Tibial nerve (tissue), 4 donors: ENCODE data around the gene PRRG2. TPM values are rescaled to one million over a fixed set of nuclear protein-coding genes. Genes with fewer than 3 reads are reported as not detected.

Source experiments
- DNase-seq, 2 donors: peaks; one replicate each; pipeline ENCODE4 v3.0.0-alpha.2; 2019; ENCODE audit warnings: low spot score in 2 of 2
- H3K27ac ChIP-seq, 4 donors: fragments of 200-600 bp; sonication (generic) in 3 of 4; one replicate each; pipeline ENCODE4 v1.5.1; 2017 to 2019; ENCODE audit warnings: mild to moderate bottlenecking in 1 of 4
- H3K27me3 ChIP-seq, 2 donors: fragments of 200-600 bp; sonication (generic) in 1 of 2; one replicate each; pipeline versions ENCODE4 v1.5.1 to v1.6.0; 2017 to 2019
- H3K36me3 ChIP-seq, 3 donors: fragments of 200-600 bp; sonication (generic); one replicate each; pipeline ENCODE4 v1.5.1; 2018 to 2019
- H3K4me1 ChIP-seq, 4 donors: fragments of 200-600 bp; sonication (generic) in 3 of 4; one replicate each; pipeline ENCODE4 v1.5.1; 2017 to 2019
- H3K4me3 ChIP-seq, 4 donors: fragments of 200-600 bp; sonication (generic) in 3 of 4; one replicate each; pipeline ENCODE4 v1.5.1; 2017 to 2019; ENCODE audit warnings: mild to moderate bottlenecking in 1 of 4, moderate library complexity in 1 of 4
- H3K9me3 ChIP-seq, 4 donors: fragments of 200-600 bp; sonication (generic) in 3 of 4; one replicate each; pipeline ENCODE4 v1.5.1; 2017 to 2019
- CTCF ChIP-seq, 5 experiments: fragments of 200-600 bp in 3 of 5; fragments of 450-650 bp in 2 of 5; sonication (generic) in 3 of 5; IDR thresholded peaks; one replicate each; pipeline ENCODE4 v1.5.1; 2016 to 2019; ENCODE audit warnings: antibody characterized with exemption in 5 of 5, mild to moderate bottlenecking in 3 of 5, moderate library complexity in 2 of 5
- EP300 ChIP-seq, 2 donors: sonication (generic); formaldehyde crosslinking; IDR thresholded peaks; one replicate each; pipeline ENCODE4 v1.6.1; 2017; ENCODE audit warnings: antibody characterized with exemption in 2 of 2, mild to moderate bottlenecking in 1 of 2
- POLR2A ChIP-seq, 2 donors: fragments of 450-650 bp; IDR thresholded peaks; one replicate each; pipeline ENCODE4 v1.6.1; 2017; ENCODE audit warnings: antibody characterized with exemption in 2 of 2, mild to moderate bottlenecking in 2 of 2, moderate library complexity in 2 of 2
- WGBS, 2 donors: methylation state at CpG; one replicate each; pipeline ENCODE4 v1.1.5; 2018; 5-methylcytosine and 5-hydroxymethylcytosine counted together
- total RNA-seq, 4 donors: library from RNA; depleted of rRNA; stranded (reverse); fragments of >200 nt; gene quantifications; one replicate each; pipeline ENCODE4 v1.1.0, GENCODE V29; 2016

Gene PRRG2
- total RNA-seq, 4 donors from 2014 or later = 0.42 to 0.78 (median 0.44) TPM; not detected in 1

GRCh38 chr19:49609499-49610092, 28.5 kb downstream of the PRRG2 start:
- DNase-seq = no peak
- no peak for TF ChIP-seq CTCF (IDR thresholded peaks at IDR 0.05)
- TF ChIP-seq EP300 (IDR thresholded peaks at IDR 0.05) = no peak
- no peak for TF ChIP-seq POLR2A (IDR thresholded peaks at IDR 0.05)
- H3K36me3 ChIP-seq = peaks cover 0 to 75% (median 8%) of the 10 kb centered on the region in 3 donors
- 95 to 97% methylated on average over 12 of the region's 12 CpGs for WGBS, 2 donors
- no peaks in the 10 kb centered on the region for H3K9me3 ChIP-seq
- no peak overlapping the region for H3K4me3 ChIP-seq
- peaks cover 0 to 28% (median 7%) of the 10 kb centered on the region in 4 donors for H3K4me1 ChIP-seq
- H3K27ac ChIP-seq = no peak overlapping the region
- H3K27me3 ChIP-seq = no peaks in the 10 kb centered on the region

DNA sequence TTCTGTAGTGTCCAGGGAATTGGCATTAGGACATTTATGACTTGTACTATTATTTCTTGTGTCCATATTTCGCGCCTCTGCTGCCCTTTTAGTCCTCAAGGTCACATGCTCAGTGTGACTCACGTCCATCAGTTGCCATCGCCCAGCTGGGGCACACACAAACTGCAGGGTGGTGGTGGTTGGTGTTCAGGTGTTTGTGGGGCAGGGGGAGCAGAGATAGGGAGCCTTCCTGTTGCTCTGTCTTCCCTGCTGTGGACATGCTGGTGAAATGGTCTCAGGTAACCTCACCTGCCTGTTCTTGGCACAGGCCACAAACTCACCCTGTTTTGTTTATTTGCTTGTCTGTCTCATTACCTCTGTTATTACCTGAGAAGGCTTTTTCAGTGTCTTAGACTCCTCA, 32.3 kb downstream of the PRRG2 start:
- Histone ChIP-seq H3K27me3 (no peaks in the 10 kb centered on the region), H3K9me3 (no peaks in the 10 kb centered on the region), H3K4me3 (no peak overlapping the region), H3K36me3 (peaks cover 0 to 74% (median 23%) of the 10 kb centered on the region in 3 donors), H3K4me1 (peaks cover 0 to 31% (median 7%) of the 10 kb centered on the region in 4 donors), H3K27ac (peak overlapping the region in 2 of 4 donors; percentile 7 to 67)
- WGBS, 2 donors = 41 to 55% methylated on average over 4 of the region's 4 CpGs
- no peak for TF ChIP-seq POLR2A (IDR thresholded peaks at IDR 0.05)
- no peak for TF ChIP-seq EP300 (IDR thresholded peaks at IDR 0.05)
- TF ChIP-seq CTCF (IDR thresholded peaks at IDR 0.05) = no peak
- no peak for DNase-seq

DNA sequence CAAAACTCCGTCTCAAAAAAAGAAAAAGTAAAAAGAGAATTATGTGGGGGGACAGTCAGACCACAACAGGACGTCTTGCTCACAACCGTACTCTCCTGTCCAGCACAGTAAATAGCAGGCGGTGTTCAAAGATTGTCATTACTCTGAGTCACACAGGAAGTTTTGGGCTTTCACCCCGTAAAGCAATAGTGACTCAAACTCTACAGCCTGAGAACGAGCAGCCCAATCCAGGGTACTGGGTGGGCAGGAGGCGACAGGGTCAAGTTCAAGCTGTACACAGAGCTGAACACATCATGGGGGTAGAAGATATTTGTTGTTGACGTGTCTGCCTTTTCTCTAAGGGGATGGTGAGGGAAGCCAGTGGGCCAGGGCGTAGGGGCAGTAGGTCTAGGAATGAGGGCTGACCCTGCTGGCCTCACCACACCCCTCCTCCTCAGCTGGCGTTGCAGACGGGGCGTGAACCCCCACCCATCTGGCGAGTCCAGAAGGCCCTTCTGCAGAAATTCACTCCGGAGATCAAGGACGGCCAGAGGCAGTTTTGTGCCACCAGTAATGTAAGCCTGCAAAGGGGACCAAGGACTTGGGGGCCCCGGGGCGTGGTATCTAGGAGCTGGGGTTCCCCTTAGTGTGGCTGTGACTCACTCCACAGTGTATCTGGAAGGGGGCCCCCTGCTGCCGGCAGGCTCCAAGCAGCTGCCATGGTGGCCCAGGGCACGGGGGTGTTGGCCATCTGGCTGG, 33.1 kb downstream of the PRRG2 start:
- Histone ChIP-seq H3K9me3 (no peaks in the 10 kb centered on the region), H3K36me3 (peaks cover 0 to 73% (median 29%) of the 10 kb centered on the region in 3 donors), H3K4me3 (no peak overlapping the region), H3K27me3 (no peaks in the 10 kb centered on the region), H3K27ac (peak overlapping the region in 2 of 4 donors; percentile 7 to 67), H3K4me1 (peaks cover 0 to 31% (median 7%) of the 10 kb centered on the region in 4 donors)
- no peak for TF ChIP-seq CTCF (IDR thresholded peaks at IDR 0.05)
- no peak for TF ChIP-seq EP300 (IDR thresholded peaks at IDR 0.05)
- no peak for TF ChIP-seq POLR2A (IDR thresholded peaks at IDR 0.05)
- 56 to 57% methylated on average over 19 of the region's 19 CpGs for WGBS, 2 donors
- no peak for DNase-seq

- Histone ChIP-seq H3K27me3 (no peaks in the 10 kb centered on the region), H3K9me3 (no peaks in the 10 kb centered on the region), H3K4me3 (no peak overlapping the region), H3K27ac (no peak overlapping the region), H3K36me3 (peaks cover 0 to 72% (median 37%) of the 10 kb centered on the region in 3 donors), H3K4me1 (peaks cover 0 to 31% (median 7%) of the 10 kb centered on the region in 4 donors)
- DNase-seq = no peak
- no peak for TF ChIP-seq POLR2A (IDR thresholded peaks at IDR 0.05)
- TF ChIP-seq EP300 (IDR thresholded peaks at IDR 0.05) = no peak
- 93 to 94% methylated on average over 23 of the region's 23 CpGs for WGBS, 2 donors
These were observed 34.7 kb downstream of the PRRG2 start for GRCh38 chr19:49615861-49616260.

DNA sequence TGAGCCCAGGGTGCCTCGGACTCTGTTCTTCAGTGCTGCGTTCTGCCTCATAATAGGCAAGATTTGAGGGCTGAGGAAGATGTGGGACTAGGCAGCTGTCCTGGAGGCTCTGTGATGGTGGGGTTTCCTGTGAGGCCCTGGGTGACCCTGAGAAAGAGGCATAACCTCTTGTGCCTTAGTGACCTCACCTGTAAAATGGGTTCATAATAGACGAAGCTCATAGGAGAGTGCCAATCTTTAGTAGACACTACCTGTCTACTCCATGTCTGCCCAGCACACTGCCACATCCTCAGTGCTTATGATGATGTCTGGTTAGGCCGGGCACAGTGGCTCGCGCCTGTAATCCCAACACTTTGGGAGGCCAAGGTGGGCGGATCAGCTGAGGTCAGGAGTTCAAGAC, 35.4 kb downstream of the PRRG2 start:
- H3K4me1 ChIP-seq = peaks cover 0 to 31% (median 7%) of the 10 kb centered on the region in 4 donors
- no peak for TF ChIP-seq EP300 (IDR thresholded peaks at IDR 0.05)
- no peak for TF ChIP-seq POLR2A (IDR thresholded peaks at IDR 0.05)
- TF ChIP-seq CTCF (IDR thresholded peaks at IDR 0.05) = no peak
- no peaks in the 10 kb centered on the region for H3K9me3 ChIP-seq
- H3K4me3 ChIP-seq = no peak overlapping the region
- no peaks in the 10 kb centered on the region for H3K27me3 ChIP-seq
- WGBS, 2 donors = 91 to 99% methylated on average over 7 of the region's 7 CpGs
- no peak for DNase-seq
- peaks cover 0 to 70% (median 38%) of the 10 kb centered on the region in 3 donors for H3K36me3 ChIP-seq
- H3K27ac ChIP-seq = no peak overlapping the region
